CD4-positive, alpha-beta T cell treated with Interleukin-17A for 4 hours (primary cell): ENCODE results near the gene FBXL22.

Experiments
- DNase-seq: peaks from one replicate; pipeline ENCODE4 v3.0.0-alpha.2; 2020; ENCODE audit warnings: mixed read lengths

FBXL22 gene, protein sequence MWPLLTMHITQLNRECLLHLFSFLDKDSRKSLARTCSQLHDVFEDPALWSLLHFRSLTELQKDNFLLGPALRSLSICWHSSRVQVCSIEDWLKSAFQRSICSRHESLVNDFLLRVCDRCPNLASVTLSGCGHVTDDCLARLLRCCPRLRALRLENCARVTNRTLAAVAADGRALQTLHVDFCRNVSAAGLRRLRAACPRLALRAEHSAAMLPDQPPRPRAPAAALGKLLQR

GRCh38 chr15:63597038-63597790, at the start of gene FBXL22:
Gene FBXL22, plus strand, starts transcription at chr15:63597387. Its CDS starts 6 bp downstream, at chr15:63597393.
- no peak for DNase-seq

DNA sequence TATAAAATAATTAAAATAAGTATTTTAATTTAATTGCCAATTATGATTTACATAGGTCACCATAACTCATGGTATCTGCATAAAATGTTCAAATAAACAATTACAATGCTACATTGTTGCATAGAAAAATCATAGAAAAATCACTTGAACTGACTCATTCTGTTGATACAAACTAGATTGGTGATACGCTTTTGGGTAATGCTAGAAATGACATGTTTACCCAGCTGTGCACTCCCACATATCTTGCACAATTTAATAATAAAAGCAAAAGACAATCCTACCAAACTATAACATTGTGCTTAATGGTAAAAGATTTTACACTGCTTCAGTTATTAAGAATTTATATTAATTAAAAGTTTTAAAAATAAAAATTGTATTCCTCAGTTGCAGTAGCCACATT, 45.8 kb upstream of the FBXL22 start:
- DNase-seq = no peak

GRCh38 chr15:63553388-63553791, 43.8 kb upstream of the FBXL22 start:
- DNase-seq = no peak

GRCh38 chr15:63554337-63554927, 42.8 kb upstream of the FBXL22 start:
- no peak for DNase-seq

GRCh38 chr15:63555507-63555906, 41.7 kb upstream of the FBXL22 start:
- DNase-seq = no peak

DNA sequence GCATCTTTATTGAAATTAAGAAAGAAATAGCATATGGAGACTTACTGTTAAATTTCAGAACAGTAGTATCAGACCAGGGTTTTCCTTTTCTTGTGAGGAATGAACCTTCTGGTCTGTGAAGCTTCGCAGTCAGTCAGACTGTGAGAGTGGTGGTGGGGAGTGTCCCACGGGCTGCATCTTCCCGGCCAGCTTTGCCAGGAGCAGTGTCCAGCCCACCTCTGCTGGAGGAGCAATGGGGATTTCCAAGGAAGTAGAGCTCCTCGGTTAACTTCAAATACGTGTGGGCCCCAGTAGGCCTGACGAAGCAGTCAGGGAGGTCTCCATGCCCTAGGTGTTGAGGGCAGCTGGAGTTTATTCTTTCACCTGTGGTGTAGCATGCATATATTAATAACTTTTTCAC, 40.9 kb upstream of the FBXL22 start:
- DNase-seq = no peak

DNA sequence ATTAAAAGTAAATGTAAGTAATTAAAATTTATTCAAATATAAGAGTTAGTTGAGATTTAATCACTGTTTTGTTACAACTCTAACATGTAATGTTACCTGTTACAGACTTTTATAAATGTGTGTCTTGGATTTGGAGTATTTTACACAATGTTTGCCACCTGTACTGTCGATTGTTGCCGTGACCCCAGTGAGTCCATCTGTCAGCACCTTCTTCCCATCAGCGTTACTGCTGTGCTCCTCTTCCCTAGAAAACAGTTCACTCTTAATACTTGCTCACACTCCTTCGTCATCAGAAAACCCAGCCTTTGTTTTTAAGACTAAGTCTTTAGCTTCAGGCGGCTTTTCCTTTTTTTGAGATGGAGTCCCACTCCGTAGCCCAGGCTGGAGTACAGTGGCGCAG, 40.5 kb upstream of the FBXL22 start:
- DNase-seq = no peak

DNA sequence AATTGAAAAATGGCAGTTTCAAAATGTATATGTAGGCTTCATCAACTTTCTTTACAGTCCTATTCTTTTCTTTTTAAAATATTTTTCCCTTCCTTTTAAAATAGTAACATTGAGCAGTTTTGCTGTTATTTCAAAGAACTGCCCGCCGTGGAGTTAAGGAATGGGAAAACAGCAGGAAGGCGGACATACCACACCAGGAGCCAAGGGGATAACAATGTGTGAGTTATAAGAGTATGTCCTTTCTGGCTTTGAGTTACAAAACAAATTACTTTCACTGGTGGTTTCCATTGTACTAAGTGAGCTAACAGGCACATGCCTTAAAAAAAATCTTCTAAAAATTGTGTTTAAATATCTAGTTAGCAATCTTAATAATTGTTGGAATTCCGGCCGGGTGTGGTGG, 37.4 kb upstream of the FBXL22 start:
- DNase-seq = no peak

DNA sequence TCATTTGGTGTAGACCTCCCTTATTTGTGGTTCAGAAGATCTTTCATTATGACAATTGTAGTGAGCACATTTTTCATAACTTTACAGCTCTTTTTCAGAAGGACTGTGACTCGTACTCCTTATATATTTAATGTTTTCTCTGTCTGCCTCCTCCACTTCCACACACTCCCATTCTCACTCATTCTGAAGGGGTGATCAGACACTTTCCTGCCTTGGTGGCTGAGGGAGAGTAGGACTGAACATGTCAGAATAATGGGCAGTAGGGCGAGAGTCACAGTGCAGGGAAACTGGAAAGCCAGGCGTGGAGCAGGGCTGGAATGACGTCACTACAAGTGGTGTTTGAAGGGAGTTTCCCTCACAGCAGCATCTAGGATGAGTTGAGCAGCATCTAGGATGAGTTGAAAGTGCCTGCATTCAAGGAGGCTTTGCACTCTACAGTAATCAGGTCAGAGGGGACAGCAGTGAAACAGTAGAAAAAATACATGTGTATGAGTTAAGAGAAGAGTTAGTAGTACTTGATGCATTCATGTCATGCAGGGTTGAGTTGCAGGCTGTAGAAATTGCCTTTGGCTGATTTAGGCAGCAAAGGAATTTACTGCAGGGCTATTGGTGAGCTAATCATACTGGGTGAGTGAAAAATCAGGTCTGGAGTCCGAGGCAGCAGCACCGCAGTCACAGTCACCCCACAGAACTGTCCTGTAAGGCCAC, 36.3 kb upstream of the FBXL22 start:
- DNase-seq = no peak

GRCh38 chr15:63564093-63564492, 33.1 kb upstream of the FBXL22 start:
- no peak for DNase-seq

- no peak for DNase-seq
Measured at GRCh38 chr15:63565536-63566186, 31.5 kb upstream of the FBXL22 start.

GRCh38 chr15:63572749-63573464, 24.3 kb upstream of the FBXL22 start:
- DNase-seq = no peak

GRCh38 chr15:63573533-63573932, 23.7 kb upstream of the FBXL22 start:
- DNase-seq = no peak

GRCh38 chr15:63575312-63575711, 21.9 kb upstream of the FBXL22 start:
- no peak for DNase-seq

DNA sequence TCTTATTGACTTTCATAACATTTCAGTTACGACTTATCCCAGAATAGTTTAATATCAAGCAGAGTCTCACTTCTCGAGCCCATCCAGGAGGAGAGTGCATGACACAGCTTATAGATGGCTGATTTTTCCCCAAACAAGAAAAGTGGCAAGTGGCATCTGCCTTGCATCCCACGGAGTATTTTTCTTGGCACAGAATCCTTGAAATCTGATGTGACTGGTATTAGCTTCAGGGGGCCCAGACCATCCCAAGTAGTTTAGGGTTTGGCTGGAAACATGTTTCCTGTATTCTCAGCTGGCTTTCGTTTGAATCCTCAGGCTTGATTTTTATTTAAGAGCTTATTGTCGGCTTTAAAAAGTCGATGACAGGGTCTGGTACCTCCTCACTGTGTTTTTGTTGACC, 20.7 kb upstream of the FBXL22 start:
- DNase-seq = no peak

GRCh38 chr15:63582179-63582578, 15.0 kb upstream of the FBXL22 start:
- no peak for DNase-seq

- no peak for DNase-seq
Measured at GRCh38 chr15:63582718-63583426, 14.3 kb upstream of the FBXL22 start.

GRCh38 chr15:63586790-63587189, 10.4 kb upstream of the FBXL22 start:
- no peak for DNase-seq

GRCh38 chr15:63587527-63587926, 9.7 kb upstream of the FBXL22 start:
- DNase-seq = no peak

- no peak for DNase-seq
Measured at GRCh38 chr15:63588826-63589225, 8.4 kb upstream of the FBXL22 start.
